A549 (cell line): Measurements from ENCODE around the gene GRIN2B.

Experiments used
- BHLHE40 ChIP-seq: IDR thresholded peaks from 2 replicates; pipeline ENCODE4 v1.6.1; 2012; ENCODE audit warnings: low read depth, low read length, inconsistent platforms
- CTCF ChIP-seq: fragments of >200 bp; sonication (Bioruptor Twin); formaldehyde crosslinking; IDR thresholded peaks from 3 replicates; pipeline ENCODE4 v1.5.1; 2016
- E2F6 ChIP-seq: IDR thresholded peaks from 2 replicates; pipeline ENCODE4 v1.6.1; 2012; ENCODE audit warnings: low read depth, borderline replicate concordance
- EP300 ChIP-seq, 2 experiments: fragments of >200 bp; sonication (Bioruptor Twin); formaldehyde crosslinking; IDR thresholded peaks; 2 replicates in 1 of 2; 3 replicates in 1 of 2; pipeline ENCODE4 v1.6.1; 2016 to 2017
- FOXS1 ChIP-seq: fragments of 250-450 bp; sonication (Bioruptor Pico); IDR thresholded peaks from 2 replicates; pipeline ENCODE4 v1.5.0; 2020; ENCODE audit warnings: mild to moderate bottlenecking, moderate library complexity
- JUNB ChIP-seq: fragments of >200 bp; sonication (Bioruptor Twin); formaldehyde crosslinking; IDR thresholded peaks from 2 replicates; pipeline ENCODE4 v1.6.1; 2016
- MAX ChIP-seq: IDR thresholded peaks from 2 replicates; pipeline ENCODE4 v1.6.1; 2012
- MAZ ChIP-seq: fragments of 150-350 bp; IDR thresholded peaks from 2 replicates; pipeline ENCODE4 v1.6.1; 2014; ENCODE audit warnings: antibody characterized with exemption, low read depth, low read length, borderline replicate concordance
- PBX3 ChIP-seq: IDR thresholded peaks from 2 replicates; pipeline ENCODE4 v1.6.1; 2012
- POLR2A ChIP-seq: IDR thresholded peaks from 2 replicates; pipeline ENCODE4 v1.6.1; 2012; ENCODE audit warnings: mild to moderate bottlenecking, low read length
- POLR2AphosphoS2 ChIP-seq: conservative IDR thresholded peaks from 2 replicates; pipeline ENCODE4 v1.6.1; 2012; ENCODE audit warnings: low read length, improper control_type of control experiment, inconsistent platforms
- USF2 ChIP-seq: fragments of 450-650 bp; IDR thresholded peaks from 2 replicates; pipeline ENCODE4 v1.6.1; 2014; ENCODE audit warnings: antibody characterized with exemption

- TF ChIP-seq E2F6 (no peak), POLR2A (no peak), CTCF (no peak), MAZ (no peak), USF2 (no peak), PBX3 (no peak), EP300 (IDR thresholded peaks at IDR 0.05) (no peak), POLR2AphosphoS2 (no peak), FOXS1 (CRISPR knock-in tag) (no peak), MAX (no peak), BHLHE40 (no peak), JUNB (no peak)
Measured at GRCh38 chr12:14024591-14024990, 43.2 kb upstream of the GRIN2B start.
